ENCODE data around the gene SUSD2. TPM values are rescaled to one million over a fixed set of nuclear protein-coding genes. Genes with fewer than 3 reads are reported as not detected.
"Not testable (repeated sequence)": the region's sequence is repeated elsewhere in the genome, so short reads cannot be mapped to it uniquely, and the experiment has no call there.

SUSD2 gene
- polyA plus RNA-seq, 1 donor (not counting 4 experiments of a cell fraction or from before 2014, with no cell fraction given): 0.01 TPM

DNA sequence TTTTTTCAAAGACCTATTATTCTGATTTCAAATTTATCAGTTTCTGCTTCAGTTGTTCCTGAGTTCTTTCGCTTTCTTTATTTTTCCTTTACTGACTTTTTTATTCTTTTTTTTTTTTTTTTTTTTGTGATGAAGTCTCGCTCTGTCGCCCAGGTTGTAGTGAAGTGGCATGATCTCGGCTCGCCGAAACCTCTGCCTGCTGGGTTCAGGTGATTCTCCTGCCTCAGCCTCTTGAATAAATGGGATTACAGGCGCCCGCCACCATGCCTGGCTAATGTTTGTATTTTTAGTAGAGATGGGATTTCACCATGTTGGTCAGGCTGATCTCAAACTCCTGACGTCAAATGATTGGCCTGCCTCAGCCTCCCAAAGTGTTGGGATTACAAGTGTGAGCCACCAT is 31.8 kb downstream of the SUSD2 start:
- FAIRE-seq; H3K9me1 ChIP-seq (ENCODE audit: control insufficient read depth, extremely low read depth, insufficient read depth, low read length); H3K9me3 ChIP-seq (ENCODE audit: control insufficient read depth, low read depth, low read length); H3K36me3 ChIP-seq (ENCODE audit: control insufficient read depth in 2 of 2, extremely low read depth in 1 of 2, insufficient read depth in 2 of 2, low read length in 2 of 2); DNase-seq (ENCODE audit: low read depth, low spot score); H3K9ac ChIP-seq (ENCODE audit: control insufficient read depth, extremely low read depth, insufficient read depth, low read length); dilution Hi-C loops (cut with MboI; ENCODE audit: extremely low pct_ligation_motif_present, low sequenced_read_pairs); H2AFZ ChIP-seq (ENCODE audit: control insufficient read depth, low read length); H3K27me3 ChIP-seq (ENCODE audit: control insufficient read depth, extremely low read depth, insufficient read depth, low read length); H3K4me3 ChIP-seq (ENCODE audit: control insufficient read depth in 2 of 3, extremely low read depth in 1 of 3, insufficient read depth in 2 of 3, low read depth in 1 of 3, low read length in 3 of 3); H3K27ac ChIP-seq (ENCODE audit: control insufficient read depth, insufficient read depth, low read length); H3K4me2 ChIP-seq (ENCODE audit: control insufficient read depth, extremely low read depth, insufficient read depth, low read depth, low read length); H3K4me1 ChIP-seq (ENCODE audit: control insufficient read depth, extremely low read depth, insufficient read depth, low read length); H3K79me2 ChIP-seq (ENCODE audit: control insufficient read depth, insufficient read depth, low read length); H4K20me1 ChIP-seq (ENCODE audit: control insufficient read depth, extremely low read depth, insufficient read depth, low read length): not testable (repeated sequence)

DNA sequence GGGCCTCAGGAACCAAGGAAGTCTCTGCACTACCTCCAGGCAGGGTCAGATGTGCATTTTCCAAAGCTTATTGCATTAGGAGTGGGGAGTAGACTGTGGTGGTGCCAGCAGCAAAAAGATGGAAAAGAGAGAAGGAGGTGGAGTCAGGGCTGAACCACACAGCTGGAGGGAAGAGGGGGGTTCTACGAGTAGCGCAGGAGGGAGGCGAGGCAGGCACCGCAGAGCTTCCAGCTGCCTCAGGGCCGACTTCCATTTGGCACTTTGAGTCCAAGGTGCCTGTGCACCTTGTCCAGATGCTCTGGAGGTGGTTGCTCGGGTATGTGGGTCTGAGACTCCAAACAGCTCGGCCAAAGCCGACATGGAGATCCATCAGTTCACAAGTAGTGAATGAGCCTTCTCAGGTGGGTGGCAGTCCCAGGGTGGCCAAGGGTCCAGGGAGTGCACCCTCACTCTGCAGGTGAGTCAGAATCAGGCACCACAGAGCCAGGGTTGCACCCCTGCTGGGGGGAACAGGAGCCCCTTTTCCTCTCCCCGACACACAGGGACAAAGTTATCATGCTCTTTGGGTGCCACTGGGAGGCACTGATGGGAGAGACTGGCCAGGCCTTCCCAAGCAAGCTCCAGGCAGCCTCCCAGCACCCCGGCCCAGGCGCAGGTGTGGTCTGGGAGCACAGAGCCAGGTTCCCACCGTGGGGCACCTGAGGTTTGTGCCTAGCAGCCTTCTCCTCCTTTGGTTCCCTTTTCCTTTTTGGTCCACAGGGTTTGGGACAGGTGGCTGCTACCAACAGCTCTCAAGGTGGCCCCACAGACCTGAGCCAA is 33.4 kb downstream of the SUSD2 start:
- no peaks in the 10 kb centered on the region for H4K20me1 ChIP-seq (ENCODE audit: control insufficient read depth, extremely low read depth, insufficient read depth, low read length)
- no peaks in the 10 kb centered on the region for H3K9me3 ChIP-seq (ENCODE audit: control insufficient read depth, low read depth, low read length)
- H3K27me3 ChIP-seq (ENCODE audit: control insufficient read depth, extremely low read depth, insufficient read depth, low read length): no peaks in the 10 kb centered on the region
- H2AFZ ChIP-seq (ENCODE audit: control insufficient read depth, low read length): no peak overlapping the region
- TF ChIP-seq, protein P1, sequence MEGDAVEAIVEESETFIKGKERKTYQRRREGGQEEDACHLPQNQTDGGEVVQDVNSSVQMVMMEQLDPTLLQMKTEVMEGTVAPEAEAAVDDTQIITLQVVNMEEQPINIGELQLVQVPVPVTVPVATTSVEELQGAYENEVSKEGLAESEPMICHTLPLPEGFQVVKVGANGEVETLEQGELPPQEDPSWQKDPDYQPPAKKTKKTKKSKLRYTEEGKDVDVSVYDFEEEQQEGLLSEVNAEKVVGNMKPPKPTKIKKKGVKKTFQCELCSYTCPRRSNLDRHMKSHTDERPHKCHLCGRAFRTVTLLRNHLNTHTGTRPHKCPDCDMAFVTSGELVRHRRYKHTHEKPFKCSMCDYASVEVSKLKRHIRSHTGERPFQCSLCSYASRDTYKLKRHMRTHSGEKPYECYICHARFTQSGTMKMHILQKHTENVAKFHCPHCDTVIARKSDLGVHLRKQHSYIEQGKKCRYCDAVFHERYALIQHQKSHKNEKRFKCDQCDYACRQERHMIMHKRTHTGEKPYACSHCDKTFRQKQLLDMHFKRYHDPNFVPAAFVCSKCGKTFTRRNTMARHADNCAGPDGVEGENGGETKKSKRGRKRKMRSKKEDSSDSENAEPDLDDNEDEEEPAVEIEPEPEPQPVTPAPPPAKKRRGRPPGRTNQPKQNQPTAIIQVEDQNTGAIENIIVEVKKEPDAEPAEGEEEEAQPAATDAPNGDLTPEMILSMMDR (optimal IDR thresholded peaks at IDR 0.05 in 1 of 3, IDR thresholded peaks at IDR 0.05 in 1 of 3, conservative IDR thresholded peaks at IDR 0.05 in 1 of 3; ENCODE audit: extremely low read depth in 1 of 3, insufficient read depth in 2 of 3, low read length in 3 of 3): no peak
- no peak for TF ChIP-seq EZH2 (IDR thresholded peaks at IDR 0.05; ENCODE audit: low read length)
- H3K4me3 ChIP-seq (ENCODE audit: control insufficient read depth in 2 of 3, extremely low read depth in 1 of 3, insufficient read depth in 2 of 3, low read depth in 1 of 3, low read length in 3 of 3): no peak overlapping the region
- H3K4me1 ChIP-seq (ENCODE audit: control insufficient read depth, extremely low read depth, insufficient read depth, low read length): no peaks in the 10 kb centered on the region
- no peak overlapping the region for H3K4me2 ChIP-seq (ENCODE audit: control insufficient read depth, extremely low read depth, insufficient read depth, low read depth, low read length)
- dilution Hi-C loops (cut with MboI; ENCODE audit: extremely low pct_ligation_motif_present, low sequenced_read_pairs): no loop called here
- no peaks in the 10 kb centered on the region for H3K79me2 ChIP-seq (ENCODE audit: control insufficient read depth, insufficient read depth, low read length)
- DNase-seq (ENCODE audit: low read depth, low spot score) (no peak), FAIRE-seq (no peak)
- H3K9ac ChIP-seq (ENCODE audit: control insufficient read depth, extremely low read depth, insufficient read depth, low read length): no peak overlapping the region
- H3K9me1 ChIP-seq (ENCODE audit: control insufficient read depth, extremely low read depth, insufficient read depth, low read length): no peaks in the 10 kb centered on the region
- H3K27ac ChIP-seq (ENCODE audit: control insufficient read depth, insufficient read depth, low read length): no peak overlapping the region
- no peaks in the 10 kb centered on the region for H3K36me3 ChIP-seq (ENCODE audit: control insufficient read depth in 2 of 2, extremely low read depth in 1 of 2, insufficient read depth in 2 of 2, low read length in 2 of 2)

Data from keratinocyte (primary cell).